Stimulated activated CD8-positive, alpha-beta memory T cell treated with anti-CD3 and anti-CD28 coated beads, Interleukin-2, amount 100 ng/mL, for 1 hour (primary cell): ENCODE data around the gene CTRB1.

Experiments
- DNase-seq, 2 donors: peaks; one replicate each; pipeline ENCODE4 v3.0.0-alpha.2; 2020; ENCODE audit warnings: low read depth in 2 of 2

Gene CTRB1

GRCh38 chr16:75225678-75226515, 7.1 kb downstream of the CTRB1 start:
- no peak for DNase-seq

- no peak for DNase-seq
These were observed 8.0 kb downstream of the CTRB1 start for GRCh38 chr16:75226550-75227360.

GRCh38 chr16:75227361-75228142, 8.8 kb downstream of the CTRB1 start:
- no peak for DNase-seq

- no peak for DNase-seq
These were observed 9.6 kb downstream of the CTRB1 start for GRCh38 chr16:75228143-75228976.

DNA sequence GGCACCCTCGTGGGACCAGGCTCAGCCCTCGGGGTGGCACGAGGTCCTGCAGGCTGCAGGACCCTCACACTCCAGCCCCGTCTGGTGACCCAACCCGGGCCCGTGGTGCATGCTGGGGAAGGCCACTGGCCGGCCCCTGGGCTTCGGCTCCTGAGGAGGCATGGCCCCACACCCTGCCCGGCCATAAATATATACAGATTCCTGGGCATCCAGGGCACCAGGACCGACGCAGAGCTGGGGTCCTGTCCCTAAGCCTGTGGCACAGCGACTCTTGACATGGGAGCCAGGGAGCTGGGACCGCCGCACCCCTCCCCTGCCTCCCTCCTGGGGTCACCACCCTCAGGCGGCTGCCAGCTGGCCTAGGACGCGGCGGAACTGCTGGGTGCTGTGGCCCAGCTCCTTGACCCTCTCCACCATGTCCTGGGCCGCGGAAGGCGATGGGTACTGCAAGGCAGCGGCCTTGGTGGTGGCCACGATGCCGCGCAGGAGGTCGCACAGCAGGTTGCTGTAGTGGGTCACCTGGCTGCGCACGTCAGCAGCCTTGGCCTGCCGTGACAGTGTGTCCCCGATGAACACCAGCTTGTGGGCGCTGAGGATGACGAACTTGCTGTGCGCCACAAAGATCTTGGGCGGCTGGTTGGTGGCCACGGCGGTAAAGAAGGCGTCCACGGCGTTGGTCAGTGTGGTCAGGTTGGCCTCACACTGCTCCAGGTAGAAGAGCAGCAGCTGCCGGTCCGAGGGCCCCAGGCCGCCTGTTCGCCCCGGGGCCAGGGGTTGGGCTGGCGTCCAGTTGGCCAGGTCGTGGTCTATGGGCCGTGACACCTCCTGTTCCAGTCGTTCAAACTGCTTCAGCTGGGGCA, 10.6 kb downstream of the CTRB1 start:
- DNase-seq, result no peak

DNA sequence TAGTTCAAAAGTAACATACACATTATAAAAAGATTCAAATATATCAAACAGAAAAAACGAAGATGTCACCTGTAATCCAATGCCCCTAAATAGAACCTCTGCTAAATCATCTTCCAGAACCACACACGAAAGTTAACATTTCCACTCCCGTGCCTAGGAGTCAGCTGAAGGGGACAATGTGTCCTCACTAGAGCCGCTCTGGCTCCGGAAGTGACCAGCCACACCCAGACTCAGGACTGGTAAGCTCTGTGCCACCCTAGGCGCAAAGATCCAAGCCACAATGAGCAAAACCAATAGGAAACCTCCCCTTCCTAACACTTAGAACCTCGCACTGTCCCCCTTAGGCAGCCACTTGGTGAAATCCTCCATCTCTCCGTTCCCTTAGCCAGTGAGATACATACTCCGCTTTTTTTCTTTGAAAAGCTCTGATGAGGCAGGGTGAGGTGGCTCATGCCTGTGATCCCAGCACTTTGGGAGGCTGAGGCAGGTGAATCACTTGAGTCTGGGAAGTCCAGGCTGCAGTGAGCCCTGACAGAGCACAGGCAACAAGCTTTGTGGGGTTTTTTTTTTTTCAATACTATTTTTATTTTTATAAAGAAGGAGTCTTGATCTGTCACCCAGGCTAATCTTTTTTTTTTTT, 11.8 kb downstream of the CTRB1 start:
- no peak for DNase-seq

DNA sequence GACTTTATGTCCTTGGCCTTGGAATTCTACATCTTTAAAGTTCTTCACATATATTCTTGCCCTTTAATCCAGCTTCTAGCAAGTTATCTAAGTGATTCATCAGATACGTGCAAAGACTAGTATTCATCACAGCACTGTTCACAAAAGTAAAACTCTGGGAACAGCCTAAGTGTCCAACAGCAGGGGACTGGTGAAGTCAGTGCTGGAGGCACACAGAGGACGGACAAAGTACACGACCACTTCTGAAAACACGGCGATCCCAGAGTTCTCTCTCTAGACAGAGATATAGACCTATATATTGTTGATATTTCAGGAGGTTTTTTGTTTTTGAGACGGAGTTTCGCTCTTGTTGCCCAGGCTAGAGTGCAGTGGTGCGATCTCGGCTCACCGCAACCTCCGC, 12.8 kb downstream of the CTRB1 start:
- DNase-seq, result no peak

GRCh38 chr16:75233611-75233938, 14.8 kb downstream of the CTRB1 start:
- no peak for DNase-seq

GRCh38 chr16:75234856-75235696, 16.3 kb downstream of the CTRB1 start:
- DNase-seq, result no peak

DNA sequence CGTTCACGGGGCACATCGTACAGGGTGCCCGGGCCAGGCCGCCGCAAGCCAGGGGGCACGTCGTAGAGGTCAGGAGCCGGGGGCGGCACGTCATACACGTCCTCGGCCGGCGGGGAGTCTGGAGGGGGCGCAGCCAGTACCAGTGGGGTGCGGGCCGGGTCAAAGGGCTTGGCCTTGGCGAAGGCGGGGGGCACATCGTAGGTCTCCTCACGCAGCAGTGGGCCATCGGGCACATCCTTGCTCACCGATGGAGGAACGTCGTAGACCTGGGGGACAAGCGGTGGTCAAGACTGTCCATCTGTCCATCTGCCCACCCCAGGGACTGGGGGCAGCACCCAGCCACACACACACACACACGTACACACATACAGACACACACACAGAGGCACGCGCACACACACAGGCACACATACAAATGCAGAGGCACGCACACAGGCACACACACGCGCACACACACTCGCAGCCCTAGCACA, 17.0 kb downstream of the CTRB1 start:
- no peak for DNase-seq

DNA sequence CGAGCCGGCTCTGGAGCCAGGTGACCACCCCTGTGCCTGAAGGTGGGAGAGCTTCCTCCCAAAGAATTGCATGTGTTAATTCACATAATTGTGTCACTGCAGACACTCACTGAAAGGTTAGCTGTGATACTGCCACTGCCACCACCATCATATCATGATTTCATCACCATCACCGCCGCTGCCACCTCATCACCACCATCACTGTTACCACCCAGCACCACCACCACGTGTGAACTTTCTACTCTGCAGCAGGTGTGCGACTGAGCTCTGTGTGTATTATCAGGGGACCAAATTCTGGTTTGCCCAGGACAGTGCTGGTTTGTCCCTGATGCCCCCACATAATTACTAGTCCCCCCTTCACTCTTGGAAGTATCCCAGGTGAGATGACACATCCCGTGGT, 17.4 kb downstream of the CTRB1 start:
- DNase-seq, result no peak

DNA sequence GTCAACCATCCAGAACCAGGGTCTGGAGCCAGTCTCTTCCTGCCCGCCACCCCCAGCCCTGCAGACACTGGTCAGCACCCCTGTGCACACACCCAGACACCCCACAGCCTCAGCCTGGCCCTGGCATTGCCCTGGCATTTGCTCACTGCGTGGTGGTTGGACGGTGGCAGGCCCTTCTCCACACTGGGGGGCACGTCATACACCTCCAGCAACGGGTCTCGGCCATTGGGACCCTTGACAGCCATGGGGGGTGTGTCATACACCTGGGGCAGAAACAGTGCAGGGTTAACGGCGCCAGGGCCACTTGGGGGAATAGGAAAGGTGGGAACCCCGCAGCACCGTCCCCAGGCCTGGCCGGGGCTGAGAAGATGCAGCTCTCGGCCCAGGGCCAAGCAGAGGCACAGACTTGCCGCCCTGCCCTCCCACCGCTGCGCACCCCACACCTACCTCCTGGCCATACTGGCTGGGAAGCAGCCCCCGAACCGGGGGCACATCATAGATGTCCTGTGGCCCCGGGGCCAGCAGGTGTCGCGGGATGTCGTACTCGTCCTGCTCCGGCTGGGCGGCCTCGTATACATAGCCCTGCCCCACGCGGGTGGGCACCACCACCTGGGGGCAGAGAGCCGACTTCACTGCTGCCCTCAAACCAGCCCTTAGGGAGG, 18.1 kb downstream of the CTRB1 start:
- DNase-seq, result no peak

DNA sequence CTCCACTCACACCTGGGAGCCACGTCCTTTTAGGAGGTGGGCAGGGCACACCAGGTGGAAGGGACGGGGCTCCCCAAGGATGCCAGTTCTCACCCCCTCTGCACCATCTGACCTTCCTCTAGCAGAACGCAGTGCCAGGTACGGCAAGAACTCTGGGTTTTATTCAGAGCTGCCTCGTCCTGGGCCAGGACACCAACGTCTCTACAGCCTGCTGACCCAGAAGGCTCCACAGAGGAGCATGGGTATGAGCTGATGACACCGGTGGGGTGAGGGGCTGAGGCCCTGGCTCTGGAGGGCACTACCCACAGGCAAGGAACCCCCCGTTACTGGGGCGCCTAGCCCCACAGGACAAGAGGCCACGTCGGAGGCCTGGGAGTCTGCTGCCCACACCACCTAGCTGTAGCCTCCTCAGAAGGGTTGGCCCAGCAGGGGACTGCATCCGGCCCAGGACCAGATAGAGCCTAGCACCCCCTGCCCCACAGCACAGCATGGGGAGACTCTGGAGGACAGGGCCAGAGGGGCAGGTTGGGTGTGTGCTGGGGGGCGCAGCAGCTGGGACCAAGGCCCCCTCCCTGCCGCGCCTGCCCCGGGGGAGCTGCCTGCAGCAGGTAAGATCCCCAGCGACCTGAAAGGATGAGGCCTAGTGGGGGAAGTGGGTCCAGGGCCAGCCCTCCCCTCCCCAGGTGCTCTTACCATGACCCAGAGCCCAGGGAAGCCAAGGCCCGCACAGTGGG, 18.8 kb downstream of the CTRB1 start:
- no peak for DNase-seq

DNA sequence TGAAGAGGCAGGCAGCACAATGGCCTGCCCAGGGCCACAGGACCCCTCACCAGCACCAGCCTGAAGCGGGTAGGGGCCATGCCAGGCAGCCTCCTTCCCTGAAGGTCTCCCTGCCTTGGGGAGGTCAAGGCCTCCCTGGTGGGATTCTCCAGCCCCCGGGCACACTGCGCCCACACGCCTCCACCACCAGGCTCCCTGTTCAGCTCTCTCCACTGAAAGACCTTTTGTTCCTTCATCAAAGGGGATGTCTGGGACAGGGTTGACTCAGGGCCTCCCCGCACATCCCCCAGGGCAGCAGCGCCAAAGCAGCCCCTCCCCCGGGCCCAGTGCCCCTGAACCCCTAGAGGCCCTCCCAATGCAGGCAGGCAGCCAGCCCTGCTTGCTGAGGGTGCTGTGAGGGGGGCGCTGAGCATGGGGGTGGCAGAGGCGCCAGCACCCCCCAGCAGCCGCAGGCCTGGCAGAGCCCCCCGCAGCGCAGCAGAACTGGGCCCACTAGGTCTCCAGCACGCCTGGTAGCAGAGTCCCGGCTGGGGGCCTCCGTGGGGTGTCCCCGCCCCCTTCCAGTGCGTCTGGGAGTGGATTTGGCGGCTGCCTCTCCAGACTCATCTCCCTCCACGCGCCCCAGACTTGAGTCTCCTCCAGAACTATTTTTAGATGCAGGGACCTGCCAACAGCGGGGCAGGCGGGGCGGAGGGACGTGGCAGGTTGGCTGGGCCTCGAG, 19.5 kb downstream of the CTRB1 start:
- DNase-seq, result no peak

DNA sequence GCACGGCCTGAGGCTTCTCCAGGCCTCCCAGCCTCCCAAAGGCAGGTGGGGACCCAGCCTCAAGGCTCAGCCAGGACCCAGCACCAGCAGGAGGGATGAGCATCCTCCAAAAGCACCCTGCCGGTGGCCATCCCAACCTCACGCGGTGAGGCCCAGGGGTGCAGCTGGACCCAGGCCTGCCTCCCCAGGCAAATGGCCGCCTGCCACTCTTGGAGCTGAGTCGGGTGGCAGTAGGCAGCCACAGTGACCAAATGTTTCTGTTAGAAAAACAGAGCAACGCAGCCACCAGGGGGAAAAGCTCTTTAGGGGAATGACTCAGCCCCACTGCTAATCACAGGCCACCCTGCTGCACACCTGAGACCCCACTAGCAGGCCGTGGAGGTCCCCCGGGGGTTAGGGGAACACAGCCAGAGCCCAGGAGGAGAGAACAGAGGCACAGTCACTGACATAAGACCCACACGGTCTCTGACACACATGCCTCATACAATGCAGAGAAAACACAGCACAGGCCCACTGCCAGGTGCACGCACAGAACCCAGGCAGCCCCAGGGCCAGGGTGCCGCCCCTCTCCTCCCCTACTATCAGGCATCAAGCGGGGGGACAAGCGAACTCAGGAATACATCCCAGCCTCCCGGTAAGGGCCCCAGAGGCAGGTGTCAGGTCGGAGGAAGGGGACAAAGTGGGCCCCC, 20.2 kb downstream of the CTRB1 start:
- DNase-seq, result no peak

- no peak for DNase-seq
These were observed 20.8 kb downstream of the CTRB1 start for GRCh38 chr16:75239542-75240122.
